Activated naive CD8-positive, alpha-beta T cell treated with anti-CD3 and anti-CD28 coated beads, Interleukin-2, amount 50 U/mL, for 16 hours (primary cell): ENCODE data around the gene ARMC2.
"Not testable (repeated sequence)": the region's sequence is repeated elsewhere in the genome, so short reads cannot be mapped to it uniquely, and the experiment has no call there.

ENCODE experiments used
- DNase-seq: peaks from one replicate; pipeline ENCODE4 v3.0.0-alpha.2; 2020; ENCODE audit warnings: low read depth, low spot score

Gene ARMC2

GRCh38 chr6:108835218-108835850 is 12.9 kb upstream of the ARMC2 start:
- DNase-seq = peak; percentile 72

DNA sequence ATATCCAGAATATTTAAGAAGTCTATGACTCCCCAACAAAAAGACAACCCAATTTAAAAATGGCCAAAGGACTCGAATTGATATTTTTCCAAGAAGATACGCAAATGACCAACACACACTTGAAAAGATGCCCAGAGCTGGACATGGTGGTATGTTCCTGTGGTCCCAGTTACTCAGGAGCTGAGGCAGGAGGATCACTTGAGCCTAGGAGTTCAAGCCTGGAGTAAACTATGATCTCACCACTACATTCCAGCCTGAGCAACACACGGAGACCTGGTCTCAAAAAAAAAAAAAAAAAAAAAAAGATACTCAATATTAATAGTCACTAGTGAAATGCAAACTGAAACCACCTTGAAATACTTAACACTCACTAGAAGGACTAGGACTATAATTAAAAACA is 12.2 kb upstream of the ARMC2 start:
- DNase-seq = no peak

DNA sequence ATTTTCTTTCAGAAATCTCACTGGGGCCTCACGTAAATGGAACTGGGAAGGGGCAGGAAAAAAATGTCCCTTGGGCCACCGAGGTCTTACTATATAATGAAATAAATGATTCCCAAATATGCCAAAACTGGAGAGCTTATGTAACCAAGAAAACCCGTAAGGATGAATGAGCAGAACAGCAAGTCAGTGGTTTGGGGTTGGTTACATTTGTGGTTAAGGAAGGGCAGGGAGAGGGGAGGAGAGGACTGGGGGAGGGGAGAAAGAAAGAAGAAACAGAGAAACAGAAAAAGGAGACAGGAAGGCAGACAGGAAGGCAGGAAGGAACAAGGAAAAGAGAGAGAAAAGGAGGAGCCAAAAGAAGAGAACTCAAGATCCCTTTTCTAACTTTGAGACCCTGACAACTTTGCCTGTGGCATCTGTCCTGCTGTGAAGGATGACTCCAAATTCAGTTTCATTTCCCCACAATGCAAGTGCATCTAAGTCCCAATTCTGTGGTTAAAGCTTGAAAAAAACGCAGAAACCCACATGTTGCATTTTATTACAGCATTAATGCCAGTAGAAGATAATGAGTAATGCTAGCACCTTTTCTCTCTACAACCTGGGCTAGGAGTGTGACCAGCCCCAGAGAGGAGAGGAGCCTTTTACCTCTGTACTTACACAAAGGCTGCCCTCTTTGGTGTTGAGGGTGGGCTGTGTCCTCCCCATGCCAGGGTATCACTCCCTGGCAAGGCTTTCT is 10.8 kb upstream of the ARMC2 start:
- DNase-seq = no peak

- no peak for DNase-seq
Measured at GRCh38 chr6:108838101-108838717, 10.0 kb upstream of the ARMC2 start.

DNA sequence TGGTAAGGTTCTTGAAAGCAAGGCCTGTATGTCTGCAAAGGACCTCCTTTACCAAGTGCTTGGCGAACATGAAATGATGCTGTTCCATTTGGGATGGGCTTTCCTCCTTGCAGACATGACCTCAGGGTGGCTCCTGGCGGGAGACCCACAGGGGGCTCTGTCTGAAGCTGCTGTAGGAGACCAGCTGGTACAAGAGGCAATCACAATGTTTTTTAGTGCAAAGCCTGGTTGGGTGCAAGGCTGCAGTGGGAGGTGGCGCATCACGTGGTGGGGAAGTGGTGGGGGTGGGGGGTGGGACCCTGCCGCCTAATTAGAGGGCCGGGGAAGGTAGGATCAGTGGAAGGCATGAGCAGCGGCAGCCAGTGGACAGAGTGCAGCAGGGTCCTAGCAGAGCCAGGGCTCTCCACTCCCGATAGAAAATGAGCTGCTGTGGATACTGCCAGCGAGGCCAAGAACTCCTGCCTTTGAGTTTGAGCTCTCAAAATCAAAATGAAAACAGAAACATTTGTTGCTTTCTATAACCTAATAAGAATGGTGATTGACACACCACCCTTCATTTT is 9.1 kb upstream of the ARMC2 start:
- DNase-seq = no peak

DNA sequence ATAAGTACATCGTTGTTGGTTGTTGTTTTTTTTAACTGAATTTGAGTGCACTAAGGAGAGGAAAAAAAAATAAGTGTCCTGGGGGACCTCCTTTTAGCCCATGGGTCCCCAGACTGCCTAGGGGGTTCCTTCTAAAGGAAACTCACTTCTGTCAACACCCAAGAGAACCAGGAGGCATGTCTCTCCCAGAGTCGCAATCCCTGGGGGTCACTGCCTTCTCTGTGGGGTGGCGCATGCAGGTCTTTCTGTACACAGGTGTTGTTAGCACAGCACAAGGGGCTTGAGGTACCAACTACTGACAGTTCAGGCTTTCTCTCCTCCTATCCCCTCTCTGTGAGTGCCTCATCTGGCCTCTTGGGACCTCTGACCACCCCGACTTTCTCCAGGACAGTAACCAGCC is 7.3 kb upstream of the ARMC2 start:
- DNase-seq = no peak

DNA sequence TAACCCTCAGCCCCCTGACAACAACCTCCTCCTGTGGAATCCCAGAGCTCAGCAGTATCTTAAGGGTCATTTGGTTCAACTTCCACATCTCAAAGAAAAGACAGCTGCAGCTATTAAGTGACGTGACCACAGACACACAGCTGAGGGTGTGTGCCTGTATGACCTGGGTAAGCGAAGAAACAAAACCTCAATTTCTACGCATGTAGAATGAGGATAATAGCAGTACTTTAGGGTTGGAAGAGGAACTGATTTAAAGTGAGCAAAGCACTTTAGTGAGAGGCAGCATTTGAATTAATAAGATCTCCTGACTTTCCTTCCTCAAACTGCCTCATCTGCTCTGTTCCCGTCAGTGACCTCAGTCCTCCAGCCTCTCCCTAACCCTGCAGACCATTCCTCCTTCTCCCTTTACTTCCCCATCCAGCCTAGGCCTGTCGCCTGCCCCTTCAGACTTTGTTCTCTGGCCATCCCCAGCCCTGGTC is 6.8 kb upstream of the ARMC2 start:
- no peak for DNase-seq

DNA sequence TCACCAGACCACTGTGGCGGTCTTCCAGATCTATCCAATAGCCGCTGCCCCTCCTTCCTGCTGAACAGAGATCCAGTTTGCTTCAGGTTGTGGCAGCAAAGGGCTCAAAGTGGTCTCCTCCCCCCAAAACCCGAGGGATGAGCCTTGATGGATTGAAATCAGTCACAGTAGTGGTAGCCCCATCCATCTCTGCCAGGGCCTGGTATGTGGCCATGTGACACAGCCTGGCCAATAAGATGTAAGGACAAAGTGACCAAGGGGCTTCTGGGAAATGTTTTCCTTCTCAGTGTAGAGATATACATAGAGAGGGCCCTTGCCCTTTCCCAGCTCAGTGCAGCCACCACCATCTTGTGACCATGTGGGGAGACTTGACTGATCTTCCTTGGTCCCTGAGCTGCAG is 4.1 kb upstream of the ARMC2 start:
- no peak for DNase-seq

DNA sequence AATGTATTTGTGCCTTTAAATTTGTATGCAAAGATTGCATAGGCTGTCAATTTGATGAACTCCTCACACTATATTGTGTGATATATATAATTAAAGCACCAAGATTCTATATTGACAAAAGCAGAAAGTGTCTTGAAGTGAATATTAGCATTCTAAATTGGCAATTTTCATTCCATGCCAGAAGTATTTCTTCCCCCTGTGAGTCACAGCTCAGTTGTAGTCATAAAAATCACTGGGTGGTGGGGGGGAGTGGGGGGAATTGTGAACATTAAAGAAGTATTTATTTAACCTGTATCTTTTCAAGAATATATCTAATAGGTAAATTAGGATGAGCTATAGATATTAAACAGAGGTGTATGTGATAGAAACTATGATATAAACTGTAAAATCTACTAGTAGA is 3.1 kb upstream of the ARMC2 start:
- no peak for DNase-seq

GRCh38 chr6:108846101-108846500 is 2.1 kb upstream of the ARMC2 start:
- DNase-seq = no peak

GRCh38 chr6:108846628-108847027 is 1.6 kb upstream of the ARMC2 start:
- no peak for DNase-seq

GRCh38 chr6:108847738-108848115 is 495 bp upstream of the ARMC2 start:
- DNase-seq = no peak

- DNase-seq = no peak
Measured at GRCh38 chr6:108850669-108851465, 2.6 kb downstream of the ARMC2 start.

DNA sequence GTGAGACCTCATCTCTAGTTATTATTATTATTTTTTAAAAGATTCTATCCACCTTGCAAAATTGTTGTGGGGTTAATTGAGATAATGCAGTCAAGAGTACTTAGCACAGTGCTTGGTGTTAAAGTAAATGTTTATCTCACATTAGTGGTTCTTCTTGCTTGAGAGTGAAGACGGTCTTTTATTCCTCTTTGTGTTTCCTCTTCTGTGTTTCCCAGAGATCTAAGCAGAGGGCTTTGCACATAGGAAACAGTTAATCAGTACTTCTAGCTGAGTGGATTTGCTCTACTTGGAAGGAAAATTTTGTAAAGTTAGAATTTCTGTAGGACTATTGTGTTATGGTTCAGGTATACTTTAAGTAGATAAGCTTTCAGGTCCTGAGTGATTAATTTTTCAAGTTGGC is 3.5 kb downstream of the ARMC2 start:
- no peak for DNase-seq

DNA sequence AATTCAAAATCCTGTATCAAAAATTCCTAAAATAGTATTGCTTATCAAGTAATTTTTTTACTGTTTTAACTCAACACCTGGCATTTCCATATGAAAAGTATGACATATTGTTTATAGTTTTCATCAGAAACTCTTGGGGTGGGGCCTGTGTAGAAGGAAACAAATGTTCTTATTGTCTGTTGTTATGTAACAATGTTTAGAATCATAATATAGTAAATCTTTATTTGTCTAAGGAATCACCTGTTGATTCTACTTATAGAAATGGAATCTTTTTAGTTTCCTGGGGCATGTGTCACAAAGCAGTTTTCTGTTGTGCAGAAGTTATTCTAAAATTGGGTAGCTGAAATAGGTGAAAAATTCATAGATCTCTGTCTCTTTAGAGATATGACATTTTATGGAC is 4.9 kb downstream of the ARMC2 start:
- DNase-seq = no peak

DNA sequence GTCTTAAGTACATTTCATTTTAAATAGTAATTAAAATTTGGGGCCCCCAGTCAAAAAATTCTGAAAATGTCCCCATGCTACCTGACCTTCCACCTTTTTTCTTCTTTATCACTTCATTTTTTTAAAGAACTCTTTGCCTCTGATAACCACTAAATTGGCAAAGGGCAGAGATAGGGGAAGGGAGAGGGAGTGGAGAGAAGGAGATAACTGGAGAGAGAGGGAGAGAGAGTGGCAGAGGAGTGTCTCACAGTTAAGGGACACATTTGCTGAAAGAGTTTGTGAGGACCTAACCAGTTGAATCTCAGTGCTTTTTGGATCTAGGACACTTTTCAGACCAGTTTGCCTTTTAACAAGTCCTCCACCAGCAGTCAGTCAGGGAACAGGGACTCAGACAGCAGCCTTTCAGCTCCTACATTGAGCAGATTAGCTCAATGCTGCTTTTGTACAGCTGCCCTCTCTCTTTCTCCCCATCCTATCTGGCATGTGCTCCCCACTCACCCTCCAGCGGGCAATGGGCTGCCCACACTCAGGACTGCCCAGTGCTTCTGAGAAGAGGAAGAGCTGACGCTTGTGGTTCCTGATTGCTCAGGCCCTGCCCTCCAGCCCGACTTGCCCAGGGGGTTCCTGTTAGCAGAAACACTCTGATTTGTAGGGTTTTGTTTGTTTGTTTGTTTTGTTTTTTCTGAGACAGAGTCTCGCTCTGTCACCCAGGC is 14.4 kb downstream of the ARMC2 start:
- DNase-seq = no peak

GRCh38 chr6:108865751-108866286 is 17.6 kb downstream of the ARMC2 start:
- DNase-seq = not testable (repeated sequence)

GRCh38 chr6:108866798-108867197 is 18.6 kb downstream of the ARMC2 start:
- no peak for DNase-seq

- DNase-seq = no peak
Measured at GRCh38 chr6:108868647-108869046, 20.4 kb downstream of the ARMC2 start.

GRCh38 chr6:108869876-108870275 is 21.7 kb downstream of the ARMC2 start:
- no peak for DNase-seq

DNA sequence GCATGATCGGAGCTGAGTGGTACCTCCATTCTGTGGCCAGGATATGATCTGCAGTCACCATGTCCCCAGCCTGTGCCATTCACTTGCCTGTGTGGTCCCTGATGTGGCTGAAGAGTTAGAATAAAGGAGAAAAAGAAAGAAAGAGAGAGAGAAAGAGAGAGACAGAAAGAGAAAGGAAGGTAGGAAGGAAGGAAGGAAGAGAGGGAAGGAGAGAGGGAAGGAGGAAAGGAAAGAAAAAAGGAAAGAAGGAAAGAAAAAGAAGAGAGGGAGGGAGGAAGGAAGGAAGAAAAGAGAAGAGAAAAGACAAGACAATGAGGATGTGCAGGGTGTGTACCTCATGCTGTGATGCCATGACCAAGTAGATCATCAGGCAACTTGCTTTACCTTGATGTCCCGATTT is 22.1 kb downstream of the ARMC2 start:
- DNase-seq = no peak
